A549 (cell line): Measurements from ENCODE around the gene NTNG2. TPM values are rescaled to one million over a fixed set of nuclear protein-coding genes. Genes with fewer than 3 reads are reported as not detected.

Source experiments
- ATAC-seq, 2 experiments: fragments of 200-7000 bp in 1 of 2; fragments of >200 bp in 1 of 2; cut with Nextera tagmentation in 1 of 2; cut with Tn5 transposase in 1 of 2; 3 replicates each; pipeline versions ENCODE4 v1.8.0 to v1.9.1; 2018 to 2020; ENCODE audit warnings: mild to moderate bottlenecking in 1 of 2, moderate library complexity in 1 of 2
- CTCF ChIA-PET: fragments of 300-600 bp; sonication (Branson Sonifier 250); formaldehyde crosslinking; extraction: SDS; loops from one replicate; lab custom pipeline; 2021; ENCODE audit warnings: antibody characterized with exemption, inconsistent platforms; lab: Yijun Ruan, JAX
- POLR2A ChIA-PET: fragments of 350-600 bp; formaldehyde crosslinking; extraction: SDS; loops from one replicate; lab custom pipeline; 2021; ENCODE audit warnings: antibody characterized with exemption, inconsistent platforms; lab: Yijun Ruan, JAX
- DNase-seq, 2 experiments: peaks; one replicate each; pipeline versions ENCODE4 v3.0.0 to v3.0.0-alpha.2; 2011 to 2016; ENCODE audit warnings: low read depth in 1 of 2, low spot score in 1 of 2
- FAIRE-seq: peaks from 2 replicates; lab custom pipeline; 2011; peaks lifted over from hg19 to GRCh38; lab: Jason Lieb, UNC
- H3K27ac ChIP-seq, 2 experiments: fragments of >200 bp; sonication (Bioruptor Twin); formaldehyde crosslinking; 3 replicates each; pipeline ENCODE4 v1.5.1; 2016 to 2017
- H3K4me1 ChIP-seq: fragments of >200 bp; sonication (Bioruptor Twin); formaldehyde crosslinking; 3 replicates; pipeline ENCODE4 v1.6.1; 2016
- H3K4me2 ChIP-seq: fragments of >200 bp; sonication (Bioruptor Twin); formaldehyde crosslinking; 3 replicates; pipeline ENCODE4 v1.6.1; 2016
- H3K4me3 ChIP-seq: fragments of >200 bp; sonication (Bioruptor Twin); formaldehyde crosslinking; 3 replicates; pipeline ENCODE4 v1.5.1; 2016
- H3K9me3 ChIP-seq: fragments of >200 bp; sonication (Bioruptor Twin); formaldehyde crosslinking; 3 replicates; pipeline ENCODE4 v1.6.1; 2016
- CHD4 ChIP-seq: fragments of 200-600 bp; sonication (generic); IDR thresholded peaks from 2 replicates; pipeline ENCODE4 v1.6.1; 2016; ENCODE audit warnings: antibody characterized with exemption, mild to moderate bottlenecking, borderline replicate concordance
- EP300 ChIP-seq, 2 experiments: fragments of >200 bp; sonication (Bioruptor Twin); formaldehyde crosslinking; IDR thresholded peaks; 2 replicates in 1 of 2; 3 replicates in 1 of 2; pipeline ENCODE4 v1.6.1; 2016 to 2017
- GATA3 ChIP-seq: IDR thresholded peaks from 2 replicates; pipeline ENCODE4 v1.6.1; 2012; ENCODE audit warnings: borderline replicate concordance
- JUN ChIP-seq, 2 experiments: fragments of >200 bp; sonication (Bioruptor Twin); formaldehyde crosslinking; IDR thresholded peaks; 2 replicates in 1 of 2; 3 replicates in 1 of 2; pipeline ENCODE4 v1.6.1; 2016 to 2017
- PHF8 ChIP-seq: fragments of 200-600 bp; sonication (generic); IDR thresholded peaks from 2 replicates; pipeline ENCODE4 v1.6.1; 2016; ENCODE audit warnings: low read depth, mild to moderate bottlenecking, antibody characterized with exemption, moderate library complexity, borderline replicate concordance
- POLR2A ChIP-seq: IDR thresholded peaks from 2 replicates; pipeline ENCODE4 v1.6.1; 2012; ENCODE audit warnings: mild to moderate bottlenecking, low read length
- RCOR1 ChIP-seq: fragments of 150-350 bp; IDR thresholded peaks from 2 replicates; pipeline ENCODE4 v1.6.1; 2014; ENCODE audit warnings: antibody characterized with exemption, low read length, low read depth
- RNF2 ChIP-seq: fragments of 200-600 bp; sonication (generic); IDR thresholded peaks from 2 replicates; pipeline ENCODE4 v1.6.1; 2016; ENCODE audit warnings: low read depth, mild to moderate bottlenecking, antibody characterized with exemption, moderate library complexity, borderline replicate concordance
- TFCP2L1 ChIP-seq: fragments of 250-450 bp; sonication (Bioruptor Pico); IDR thresholded peaks from 2 replicates; pipeline ENCODE4 v1.5.0; 2021; ENCODE audit warnings: mild to moderate bottlenecking
- ZFP36 ChIP-seq: fragments of 450-650 bp; IDR thresholded peaks from 2 replicates; pipeline ENCODE4 v1.6.1; 2014; ENCODE audit warnings: borderline replicate concordance; ENCODE audit not compliant: partially characterized antibody
- WGBS: methylation state at CpG from one replicate; pipeline ENCODE4 v1.1.6; 2017; ENCODE audit errors: missing lambda C conversion rate; 5-methylcytosine and 5-hydroxymethylcytosine counted together
- polyA plus RNA-seq, 4 experiments: library from polyadenylated mRNA; depleted of rRNA in 3 of 4; stranded (reverse); fragments of >200 nt; fragmentation: RNase III in 1 of 4; extraction: RNeasy Plus Mini Kit Qiagen cat#74134 plus additional on column Dnase treatment in 1 of 4; gene quantifications; 2 replicates in 3 of 4; 3 replicates in 1 of 4; pipeline ENCODE4 v1.2.3, GENCODE V29; 2011 to 2017
- TF ChIP-seq, protein P1 (sequence below): IDR thresholded peaks from 2 replicates; pipeline ENCODE4 v1.6.1; 2012
- TF ChIP-seq, protein P2 (sequence below): IDR thresholded peaks from 2 replicates; pipeline ENCODE4 v1.6.1; 2012

Gene NTNG2
- polyA plus RNA-seq, 2 of the 4 experiments (the other 2 are of a cell fraction), result 0.52 to 1.0 TPM

DNA sequence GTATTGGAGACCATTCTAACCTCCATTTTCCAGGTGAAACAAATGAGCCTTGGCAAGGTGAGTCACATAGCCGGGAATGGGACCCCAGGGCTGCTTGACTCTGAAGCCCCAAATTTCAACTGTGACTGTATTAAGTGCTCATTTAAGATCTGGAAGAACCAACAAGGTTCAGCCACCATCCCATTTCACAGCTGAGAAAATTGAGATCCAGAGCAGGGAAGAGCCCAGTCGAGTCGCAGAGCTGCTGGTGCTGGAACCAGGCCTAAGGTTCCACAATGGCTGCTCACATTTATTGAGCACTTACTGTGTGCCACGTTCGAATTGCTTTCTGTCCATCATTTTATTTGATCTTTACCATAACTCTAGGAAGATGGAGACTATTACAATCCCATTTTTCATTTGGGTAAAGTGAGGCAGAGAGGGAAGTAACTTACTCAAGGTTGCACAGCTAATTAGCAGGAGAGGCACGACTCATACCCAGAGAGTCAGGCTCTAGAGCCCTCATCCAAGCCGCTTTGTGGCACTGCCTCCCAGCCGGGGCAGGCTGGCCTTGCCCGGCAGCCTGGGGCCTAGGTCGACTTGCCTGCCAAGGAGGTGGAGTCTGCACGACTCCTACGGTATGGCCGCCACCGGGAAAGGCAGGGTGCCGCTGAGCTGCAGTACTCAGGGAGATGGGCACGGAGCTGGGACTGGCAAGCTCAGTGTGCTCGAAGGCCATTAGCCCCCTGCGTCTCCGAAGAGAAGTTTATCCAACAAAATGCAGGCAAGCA lies 4.3 kb upstream of the NTNG2 start (continued):
- TF ChIP-seq JUN (IDR thresholded peaks at IDR 0.05), result no peak
- TF ChIP-seq ZFP36, result no peak
- TF ChIP-seq EP300 (IDR thresholded peaks at IDR 0.05), result no peak
- TF ChIP-seq, all 56 proteins: peak for 0

DNA sequence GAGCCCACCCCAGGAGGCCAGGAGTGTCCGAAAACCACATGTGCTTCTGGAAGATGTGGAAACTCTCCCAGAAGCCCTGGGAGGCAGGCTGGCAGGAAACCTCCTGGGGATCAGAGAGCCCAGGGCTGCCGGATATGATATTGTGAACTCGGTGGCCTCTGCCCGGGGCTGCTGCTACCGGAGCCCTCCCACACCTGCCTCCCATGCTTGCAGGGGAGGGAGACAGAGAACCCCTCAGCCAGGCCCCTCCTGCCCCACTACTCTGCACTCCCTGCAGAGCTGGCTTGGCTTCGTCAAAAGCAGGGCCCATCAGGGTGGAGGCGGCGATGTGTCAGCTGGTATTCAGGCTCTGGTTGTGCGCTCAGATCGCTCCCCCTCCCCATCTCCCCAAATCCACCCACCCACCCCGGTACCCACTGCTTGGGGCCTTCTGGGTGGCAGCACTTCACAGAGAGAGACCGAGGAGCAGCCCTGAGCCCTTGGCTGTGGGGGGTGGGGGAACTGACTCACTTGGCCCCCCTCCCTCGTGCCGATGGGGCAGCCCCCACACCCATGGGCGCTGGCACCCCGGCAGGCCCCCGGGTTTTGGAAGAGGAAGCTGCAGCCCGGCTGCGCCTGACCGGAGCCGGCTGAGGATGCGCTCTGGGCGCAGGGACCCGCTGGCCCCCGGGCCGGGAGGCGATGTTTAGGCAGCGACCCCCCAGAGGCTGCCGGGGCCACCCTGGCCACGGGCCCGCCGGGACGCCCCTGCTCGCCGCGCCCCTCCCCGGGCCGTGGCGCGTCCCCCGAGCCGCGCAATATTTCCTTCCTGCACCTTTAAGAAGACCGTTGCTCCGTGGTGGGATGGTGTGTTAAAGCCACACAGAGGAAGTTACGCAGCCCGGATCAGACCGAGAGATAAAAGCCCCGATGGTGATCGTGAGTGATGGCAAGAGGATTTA lies 786 bp upstream of the NTNG2 start:
- Histone ChIP-seq H3K4me1 (peaks cover 24% of the 10 kb centered on the region), H3K27ac (peak overlapping the region; percentile 75 to 89), H3K4me2 (peak overlapping the region; percentile 99), H3K9me3 (no peaks in the 10 kb centered on the region), H3K4me3 (peak overlapping the region; percentile 95)
- CTCF ChIA-PET, result interaction anchor here (1.3 to 4.1 kb wide), 3 partner anchors 9 to 75 kb away, joined by 6 to 32 read pairs (median 6); no protein-coding TSS in a partner anchor
- FAIRE-seq (no peak), ATAC-seq (peak; percentile 55 to 65; a peak in 5 of 6 replicates), DNase-seq (peak; percentile 43 to 68)
- TF ChIP-seq GATA3, result no peak; the same call in 1 of the 2 replicates
- TF ChIP-seq, protein P1, sequence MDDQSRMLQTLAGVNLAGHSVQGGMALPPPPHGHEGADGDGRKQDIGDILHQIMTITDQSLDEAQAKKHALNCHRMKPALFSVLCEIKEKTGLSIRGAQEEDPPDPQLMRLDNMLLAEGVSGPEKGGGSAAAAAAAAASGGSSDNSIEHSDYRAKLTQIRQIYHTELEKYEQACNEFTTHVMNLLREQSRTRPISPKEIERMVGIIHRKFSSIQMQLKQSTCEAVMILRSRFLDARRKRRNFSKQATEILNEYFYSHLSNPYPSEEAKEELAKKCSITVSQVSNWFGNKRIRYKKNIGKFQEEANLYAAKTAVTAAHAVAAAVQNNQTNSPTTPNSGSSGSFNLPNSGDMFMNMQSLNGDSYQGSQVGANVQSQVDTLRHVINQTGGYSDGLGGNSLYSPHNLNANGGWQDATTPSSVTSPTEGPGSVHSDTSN, result no peak
- 0 out of 5 replicates have a peak, but pooled peaks of 1 of the 2 experiments have one; percentile 14 for TF ChIP-seq JUN (IDR thresholded peaks at IDR 0.05)
- POLR2A ChIA-PET, result interaction anchor here (0.6 kb wide), 1 partner anchor 919 kb away, joined by 8 read pairs; no protein-coding TSS in a partner anchor
- 11% methylated on average over 28 of the region's 50 CpGs for WGBS

DNA sequence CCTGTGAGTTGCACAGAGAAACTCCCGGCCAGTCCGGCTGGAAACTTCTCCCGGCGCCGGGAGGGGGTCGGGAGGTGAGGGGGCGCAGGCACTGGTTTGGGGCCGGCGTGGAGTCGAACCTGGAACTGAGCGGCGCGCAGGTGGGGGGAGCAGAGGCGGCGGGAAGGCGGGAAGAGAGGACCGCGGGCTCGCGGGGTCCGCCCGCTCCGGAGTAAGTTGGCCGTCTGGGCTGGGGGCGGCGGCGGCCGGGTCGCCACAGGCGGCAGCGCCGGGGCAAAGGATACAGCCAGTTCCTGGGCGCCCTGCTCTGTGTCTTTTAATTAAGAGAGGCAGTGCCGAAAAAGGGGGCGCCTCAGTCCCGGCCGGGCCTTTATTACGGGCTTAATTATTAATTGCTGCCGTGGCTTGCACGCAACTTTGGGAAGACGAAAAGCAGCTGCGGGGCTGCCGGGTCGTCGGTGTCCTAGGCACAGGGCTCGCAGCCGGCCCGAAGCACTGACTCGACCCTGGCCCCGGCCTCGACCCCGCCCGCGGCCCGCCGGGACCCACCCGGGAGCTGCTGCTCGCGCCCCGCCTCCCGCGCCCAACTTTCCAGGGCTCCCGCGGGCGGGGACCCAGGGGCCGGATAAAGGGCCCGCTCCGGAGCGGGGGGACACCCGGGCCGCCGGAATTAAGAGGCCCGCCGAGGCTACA lies 1.1 kb downstream of the NTNG2 start:
- WGBS, result 1% methylated on average over 17 of the region's 74 CpGs
- ATAC-seq, result peak in 1 of 2 experiments; percentile 17; a peak in 3 of 6 replicates
- no peak for FAIRE-seq
- H3K4me2 ChIP-seq, result peak overlapping the region; percentile 99
- no peaks in the 10 kb centered on the region for H3K9me3 ChIP-seq
- 0 out of 2 replicates have a peak, but pooled peaks have one; percentile 26 for TF ChIP-seq RNF2
- no peak for TF ChIP-seq PHF8
- peak overlapping the region; percentile 95 for H3K4me3 ChIP-seq
- H3K27ac ChIP-seq, result peak overlapping the region; percentile 13 to 89; a peak in 4 of 6 replicates
- H3K4me1 ChIP-seq, result peaks cover 24% of the 10 kb centered on the region
- CTCF ChIA-PET, result interaction anchor here (0.6 to 11.1 kb wide), 7 partner anchors 9 to 1253 kb away, joined by 3 to 197 read pairs (median 3); no protein-coding TSS in a partner anchor
- POLR2A ChIA-PET, result no interaction called here
- no peak for DNase-seq

DNA sequence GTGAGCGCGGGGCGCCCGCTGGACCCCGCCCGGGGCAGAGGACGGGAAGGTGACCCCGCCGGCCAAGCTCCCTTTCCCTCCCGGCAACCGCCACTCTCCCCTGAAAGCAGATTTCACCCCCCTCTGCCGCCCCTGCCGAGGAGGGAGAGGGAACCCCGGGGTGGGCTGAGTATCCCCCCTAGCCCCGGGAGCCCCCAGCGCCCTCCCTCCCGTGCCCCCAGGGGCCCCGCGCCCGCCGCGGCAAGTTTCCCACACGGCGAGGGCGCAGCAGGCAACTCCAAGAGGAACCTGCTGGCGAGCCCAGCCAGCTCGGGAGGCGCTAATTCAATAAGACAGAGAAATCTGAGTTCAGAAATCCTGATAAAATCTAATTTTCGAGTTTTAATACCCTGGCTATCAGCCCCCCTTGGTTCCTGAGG lies 1.6 kb downstream of the NTNG2 start:
- peak overlapping the region; percentile 13 to 89; a peak in 4 of 6 replicates for H3K27ac ChIP-seq
- peaks cover 24% of the 10 kb centered on the region for H3K4me1 ChIP-seq
- H3K9me3 ChIP-seq, result no peaks in the 10 kb centered on the region
- DNase-seq (no peak), FAIRE-seq (no peak), ATAC-seq (no peak)
- peak overlapping the region; percentile 99 for H3K4me2 ChIP-seq
- WGBS, result 16% methylated on average over 6 of the region's 29 CpGs
- peak overlapping the region; percentile 95 for H3K4me3 ChIP-seq
- POLR2A ChIA-PET, result no interaction called here
- CTCF ChIA-PET, result interaction anchor here (0.6 to 11.1 kb wide), 7 partner anchors 8 to 1254 kb away, joined by 3 to 197 read pairs (median 3); no protein-coding TSS in a partner anchor
- TF ChIP-seq POLR2A (no peak), TFCP2L1 (CRISPR knock-in tag) (no peak), CHD4 (no peak), RCOR1 (no peak)
- TF ChIP-seq, protein P2, sequence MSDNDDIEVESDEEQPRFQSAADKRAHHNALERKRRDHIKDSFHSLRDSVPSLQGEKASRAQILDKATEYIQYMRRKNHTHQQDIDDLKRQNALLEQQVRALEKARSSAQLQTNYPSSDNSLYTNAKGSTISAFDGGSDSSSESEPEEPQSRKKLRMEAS, result no peak
